Measurements from ENCODE around the gene TERF2IP. TPM values are rescaled to one million over a fixed set of nuclear protein-coding genes. Genes with fewer than 3 reads are reported as not detected.

The TERF2IP gene
- total RNA-seq, 1 experiment from 2014 or later: 73.9 TPM

GRCh38 chr16:75617121-75617520 lies 30.5 kb upstream of the TERF2IP start:
- Mint-ChIP-seq H3K36me3 (ENCODE audit: insufficient read depth, unreplicated experiment) (peaks cover 76% of the 10 kb centered on the region), H3K27me3 (ENCODE audit: insufficient read depth, unreplicated experiment) (no peaks in the 10 kb centered on the region), H3K27ac (ENCODE audit: low read depth, unreplicated experiment) (no peak overlapping the region), H3K4me3 (ENCODE audit: unreplicated experiment) (no peak overlapping the region), H3K9me3 (ENCODE audit: unreplicated experiment) (no peaks in the 10 kb centered on the region), H3K4me1 (ENCODE audit: insufficient read depth, unreplicated experiment) (peaks cover 10% of the 10 kb centered on the region)
- no TSS peak for BruUV-seq (replicated peaks)
- intact Hi-C loops (cut with micrococcal nuclease): no loop called here
- no peak for TF ChIP-seq CTCF (IDR thresholded peaks at IDR 0.05; ENCODE audit: unreplicated experiment)
- ChIA-PET POLR2A (interaction anchor here (0.7 kb wide), 2 partner anchors 31 to 130 kb away, joined by 3 read pairs; partner anchors contain the start of genes KARS1 and TERF2IP), CTCF (interaction anchor here (1.1 kb wide), 1 partner anchor 9 kb away, joined by 7 read pairs; no protein-coding TSS in a partner anchor)
- DNase-seq (ENCODE audit: unreplicated experiment): no peak

- Mint-ChIP-seq H3K27ac (ENCODE audit: low read depth, unreplicated experiment) (no peak overlapping the region), H3K4me1 (ENCODE audit: insufficient read depth, unreplicated experiment) (peaks cover 10% of the 10 kb centered on the region), H3K27me3 (ENCODE audit: insufficient read depth, unreplicated experiment) (no peaks in the 10 kb centered on the region), H3K9me3 (ENCODE audit: unreplicated experiment) (no peaks in the 10 kb centered on the region), H3K36me3 (ENCODE audit: insufficient read depth, unreplicated experiment) (peaks cover 62% of the 10 kb centered on the region), H3K4me3 (ENCODE audit: unreplicated experiment) (no peak overlapping the region)
- TF ChIP-seq CTCF (IDR thresholded peaks at IDR 0.05; ENCODE audit: unreplicated experiment): no peak
- intact Hi-C loops (cut with micrococcal nuclease): no loop called here
- no TSS peak for BruUV-seq (replicated peaks)
- CTCF ChIA-PET: interaction anchor here (0.9 to 1.5 kb wide), 5 partner anchors 25 to 420 kb away, joined by 3 to 5 read pairs (median 3); partner anchors contain the start of gene TMEM170A
- DNase-seq (ENCODE audit: unreplicated experiment): no peak
- POLR2A ChIA-PET: no interaction called here
Measured at GRCh38 chr16:75618780-75619179, 28.8 kb upstream of the TERF2IP start.

GRCh38 chr16:75620326-75621169 lies 27.0 kb upstream of the TERF2IP start:
- BruUV-seq (replicated peaks): no TSS peak
- no peak overlapping the region for H3K27ac Mint-ChIP-seq (ENCODE audit: low read depth, unreplicated experiment)

More at GRCh38 chr16:75620326-75621169, 27.0 kb upstream of the TERF2IP start:
- intact Hi-C loops (cut with micrococcal nuclease): loop anchor here (1.0 to 10.0 kb wide), 5 partner anchors 53 to 416 kb away; partner anchors contain the start of genes CTRB2 and GABARAPL2
- no peak for TF ChIP-seq CTCF (IDR thresholded peaks at IDR 0.05; ENCODE audit: unreplicated experiment)
- Mint-ChIP-seq H3K36me3 (ENCODE audit: insufficient read depth, unreplicated experiment) (peaks cover 51% of the 10 kb centered on the region), H3K4me3 (ENCODE audit: unreplicated experiment) (no peak overlapping the region), H3K27me3 (ENCODE audit: insufficient read depth, unreplicated experiment) (no peaks in the 10 kb centered on the region), H3K4me1 (ENCODE audit: insufficient read depth, unreplicated experiment) (peaks cover 19% of the 10 kb centered on the region), H3K9me3 (ENCODE audit: unreplicated experiment) (no peaks in the 10 kb centered on the region)
- ChIA-PET POLR2A (interaction anchor here (0.6 to 3.5 kb wide), 7 partner anchors 28 to 421 kb away, joined by 3 to 76 read pairs (median 5); partner anchors contain the start of genes KARS1, TERF2IP and TMEM231), CTCF (interaction anchor here (0.6 to 1.7 kb wide), 6 partner anchors 12 to 423 kb away, joined by 3 to 5 read pairs (median 3); partner anchors contain the start of gene GABARAPL2)
- no peak for DNase-seq (ENCODE audit: unreplicated experiment)

All from MCF 10A (cell line).